NCI-H1417 treated with DMSO at 0.1 percent for 48 hours (cell line): ENCODE results near the gene ACTG2.

ENCODE experiments used
- DNase-seq: peaks from one replicate; lab custom pipeline; 2025; lab: John Stamatoyannopoulos, UW

Gene ACTG2

GRCh38 chr2:73969356-73969755, 76.5 kb downstream of the ACTG2 start:
- DNase-seq: no peak
